ENCODE data around the gene TRIM27.
"Not testable (repeated sequence)": the region's sequence is repeated elsewhere in the genome, so short reads cannot be mapped to it uniquely, and the experiment has no call there.

The TRIM27 gene

DNA sequence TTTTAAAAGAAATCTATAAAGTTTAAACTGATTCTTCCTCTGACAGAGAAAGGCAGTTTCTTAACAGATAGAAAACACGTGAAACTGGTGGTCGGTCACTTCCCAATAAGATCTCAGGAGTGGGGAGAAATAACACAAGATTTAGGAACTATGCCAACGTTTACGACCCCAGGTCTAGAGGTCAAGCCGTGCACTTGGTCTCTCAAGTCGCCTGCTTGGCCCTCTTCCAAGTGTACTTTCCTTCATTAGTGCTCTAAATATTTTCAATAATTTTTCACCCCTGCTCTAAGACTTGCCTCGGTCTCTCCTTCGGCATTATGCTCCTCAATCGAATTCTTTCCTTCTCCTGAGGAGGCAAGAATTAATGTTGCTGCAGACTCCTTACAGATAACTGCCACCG is 61.7 kb downstream of the TRIM27 start:
- no peak for DNase-seq

- no peak for DNase-seq
Observed at GRCh38 chr6:28861339-28861738, 62.4 kb downstream of the TRIM27 start.

DNA sequence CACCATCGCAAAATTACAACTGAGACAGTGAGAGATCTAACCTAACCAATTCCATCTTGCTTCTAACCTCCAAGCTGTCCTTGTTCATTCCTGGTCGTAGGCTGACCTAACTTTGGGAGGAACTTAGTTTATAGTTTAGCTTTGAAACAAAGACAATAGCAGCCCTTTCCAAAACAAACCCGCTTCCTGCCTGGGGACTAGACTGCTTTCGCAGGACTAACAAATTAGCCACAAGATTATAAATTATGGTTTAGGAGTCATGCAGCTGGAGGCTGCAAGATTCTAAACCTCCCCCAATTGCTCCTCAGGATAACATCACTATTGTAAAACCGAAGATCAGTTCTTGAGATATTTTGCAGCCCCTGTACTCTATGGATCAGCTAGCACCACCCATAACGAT is 63.2 kb downstream of the TRIM27 start:
- DNase-seq, result no peak

DNA sequence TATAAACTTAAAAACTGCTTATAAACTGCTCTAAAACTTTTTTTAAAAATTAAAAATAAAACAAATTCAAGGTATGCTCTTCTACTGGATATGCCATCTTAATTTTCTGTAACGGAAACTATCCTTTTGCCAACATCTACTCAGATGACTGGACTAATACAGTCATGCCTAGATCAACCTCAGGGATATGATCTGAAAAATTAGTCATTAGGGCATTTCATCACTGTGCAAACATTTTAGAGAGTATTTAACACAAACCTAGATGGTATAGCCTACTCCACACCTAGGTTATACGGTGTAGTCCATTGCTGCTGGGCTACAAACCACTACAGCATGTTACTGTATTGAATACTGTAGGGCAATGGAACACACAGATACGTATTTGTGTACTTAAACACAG is 64.8 kb downstream of the TRIM27 start:
- DNase-seq, result no peak

- peak; percentile 29 for DNase-seq
Observed at GRCh38 chr6:28856620-28857005, 67.2 kb downstream of the TRIM27 start.

DNA sequence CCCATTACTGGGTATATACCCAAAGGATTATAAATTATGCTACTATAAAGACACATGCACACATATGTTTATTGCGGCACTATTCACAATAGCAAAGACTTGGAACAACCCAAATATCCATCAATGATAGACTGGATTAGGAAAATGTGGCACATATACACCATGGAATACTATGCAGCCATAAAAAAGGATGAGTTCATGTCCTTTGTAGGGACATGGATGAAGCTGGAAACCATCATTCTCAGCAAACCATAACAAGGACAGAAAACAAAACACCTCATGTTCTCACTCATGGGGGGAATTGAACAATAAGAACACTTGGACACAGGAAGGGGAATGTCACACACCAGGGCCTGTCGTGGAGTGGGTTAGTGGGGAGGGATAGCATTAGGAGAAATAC is 69.4 kb downstream of the TRIM27 start:
- DNase-seq, result not testable (repeated sequence)

All from suppressor macrophage treated with lipopolysaccharide for 4 hours (primary cell).